Measurements from ENCODE around the gene CA11. TPM values are rescaled to one million over a fixed set of nuclear protein-coding genes. Genes with fewer than 3 reads are reported as not detected.
"Not testable (repeated sequence)": the region's sequence is repeated elsewhere in the genome, so short reads cannot be mapped to it uniquely, and the experiment has no call there.

The CA11 gene
- 9.5 and 10.3 TPM in 2 replicates for total RNA-seq

DNA sequence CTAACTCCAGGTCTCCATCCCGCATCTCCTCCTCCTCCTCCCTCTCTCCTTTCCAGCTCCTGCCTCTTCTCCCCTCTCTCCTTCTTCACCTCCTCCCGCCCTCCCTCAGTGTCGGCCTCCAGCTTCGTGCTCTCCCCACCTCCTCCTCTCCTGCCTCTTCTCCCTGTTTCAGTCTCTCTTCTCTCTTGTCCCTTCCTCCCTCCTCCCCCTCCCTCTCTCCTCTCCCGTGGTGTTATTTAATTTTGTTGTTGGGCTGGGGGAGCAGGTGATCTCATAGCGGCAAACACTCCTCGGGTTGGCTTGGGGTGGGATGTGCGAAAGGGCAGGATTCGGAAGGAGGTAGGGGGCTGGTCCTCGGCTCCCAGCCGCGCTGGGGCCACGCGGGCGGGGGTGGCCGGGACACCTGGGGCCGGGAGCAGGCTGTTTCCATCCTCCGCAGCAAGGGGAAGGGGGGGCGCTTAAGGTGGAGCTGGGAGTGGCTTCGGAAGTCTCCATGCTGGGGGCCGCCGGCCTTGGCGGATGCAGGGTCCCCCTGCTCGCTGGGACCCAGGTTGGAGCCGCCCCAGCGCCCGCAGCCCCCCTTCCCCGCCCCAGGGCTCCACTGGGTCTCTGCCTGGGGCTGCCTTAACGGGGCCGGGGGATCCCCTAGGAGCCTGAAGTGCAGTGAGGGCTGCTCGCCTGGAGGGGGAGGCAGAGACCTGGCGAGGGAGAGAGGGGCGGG, at the start of gene CA11:
CA11 (minus strand) TSS at position 187 of the 721 bp plus-strand sequence. CDS start 555 bp downstream, outside the sequence.
- H3K4me3 Mint-ChIP-seq, result peak within 1 kb of the TSS; percentile 93

DNA sequence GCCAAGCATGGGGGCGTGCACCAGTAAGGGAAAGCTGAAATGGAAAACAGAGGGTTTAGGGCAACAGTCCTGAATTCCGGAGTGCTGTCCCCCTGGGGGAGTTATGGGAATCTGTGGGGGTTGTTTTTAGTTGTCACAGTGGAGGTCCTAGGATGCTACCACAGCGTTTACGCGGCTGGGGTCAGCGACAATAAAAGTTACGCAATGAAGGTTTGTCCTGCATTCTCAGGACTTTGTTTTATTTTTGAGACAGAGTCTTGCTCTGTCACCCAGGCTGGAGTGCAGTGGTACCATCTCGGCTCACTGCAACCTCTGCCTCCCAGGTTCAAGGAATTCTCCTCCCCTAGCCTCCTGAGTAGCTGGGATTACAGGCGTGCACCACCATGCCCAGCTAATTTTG, 47.6 kb upstream of the CA11 start:
- peaks cover 15% of the 10 kb centered on the region for H3K27me3 Mint-ChIP-seq
- ATAC-seq (ENCODE audit: low read depth); POLR2A ChIA-PET; DNase-seq; CTCF ChIA-PET; H3K9me3 Mint-ChIP-seq; intact Hi-C loops (cut with micrococcal nuclease); H3K36me3 Mint-ChIP-seq (ENCODE audit: low read depth); H3K27ac Mint-ChIP-seq; H3K4me1 Mint-ChIP-seq; H3K4me3 Mint-ChIP-seq: not testable (repeated sequence)

More for the DNA sequence above, at the start of gene CA11:
- no peaks in the 10 kb centered on the region for H3K27me3 Mint-ChIP-seq
- CTCF ChIA-PET, result interaction anchor here (1.0 to 2.4 kb wide), 12 partner anchors 9 to 468 kb away, joined by 3 to 15 read pairs (median 5); partner anchors contain the start of genes DBP, HSD17B14, LIN7B and RPL18
- intact Hi-C loops (cut with micrococcal nuclease), result loop anchor here (1.0 to 2.0 kb wide), 10 partner anchors 8 to 347 kb away; partner anchors contain the start of genes GYS1, RPL18, RUVBL2 and SPHK2
- POLR2A ChIA-PET, result interaction anchor here (0.6 to 2.7 kb wide), 16 partner anchors 9 to 325 kb away, joined by 3 to 44 read pairs (median 4); partner anchors contain the start of genes DBP, FTL, HSD17B14 and RPL18
- TF ChIP-seq, protein P1, sequence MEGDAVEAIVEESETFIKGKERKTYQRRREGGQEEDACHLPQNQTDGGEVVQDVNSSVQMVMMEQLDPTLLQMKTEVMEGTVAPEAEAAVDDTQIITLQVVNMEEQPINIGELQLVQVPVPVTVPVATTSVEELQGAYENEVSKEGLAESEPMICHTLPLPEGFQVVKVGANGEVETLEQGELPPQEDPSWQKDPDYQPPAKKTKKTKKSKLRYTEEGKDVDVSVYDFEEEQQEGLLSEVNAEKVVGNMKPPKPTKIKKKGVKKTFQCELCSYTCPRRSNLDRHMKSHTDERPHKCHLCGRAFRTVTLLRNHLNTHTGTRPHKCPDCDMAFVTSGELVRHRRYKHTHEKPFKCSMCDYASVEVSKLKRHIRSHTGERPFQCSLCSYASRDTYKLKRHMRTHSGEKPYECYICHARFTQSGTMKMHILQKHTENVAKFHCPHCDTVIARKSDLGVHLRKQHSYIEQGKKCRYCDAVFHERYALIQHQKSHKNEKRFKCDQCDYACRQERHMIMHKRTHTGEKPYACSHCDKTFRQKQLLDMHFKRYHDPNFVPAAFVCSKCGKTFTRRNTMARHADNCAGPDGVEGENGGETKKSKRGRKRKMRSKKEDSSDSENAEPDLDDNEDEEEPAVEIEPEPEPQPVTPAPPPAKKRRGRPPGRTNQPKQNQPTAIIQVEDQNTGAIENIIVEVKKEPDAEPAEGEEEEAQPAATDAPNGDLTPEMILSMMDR (IDR thresholded peaks at IDR 0.05), result no peak
- H3K9me3 Mint-ChIP-seq, result no peaks in the 10 kb centered on the region
- peak within 1 kb of the TSS; percentile 92 for H3K27ac Mint-ChIP-seq
- peaks cover 2% of the 10 kb centered on the region for H3K36me3 Mint-ChIP-seq (ENCODE audit: low read depth)
- peaks cover 50% of the 10 kb centered on the region for H3K4me1 Mint-ChIP-seq
- peak; percentile 91 for DNase-seq
- peak; percentile 90 for ATAC-seq (ENCODE audit: low read depth)

DNA sequence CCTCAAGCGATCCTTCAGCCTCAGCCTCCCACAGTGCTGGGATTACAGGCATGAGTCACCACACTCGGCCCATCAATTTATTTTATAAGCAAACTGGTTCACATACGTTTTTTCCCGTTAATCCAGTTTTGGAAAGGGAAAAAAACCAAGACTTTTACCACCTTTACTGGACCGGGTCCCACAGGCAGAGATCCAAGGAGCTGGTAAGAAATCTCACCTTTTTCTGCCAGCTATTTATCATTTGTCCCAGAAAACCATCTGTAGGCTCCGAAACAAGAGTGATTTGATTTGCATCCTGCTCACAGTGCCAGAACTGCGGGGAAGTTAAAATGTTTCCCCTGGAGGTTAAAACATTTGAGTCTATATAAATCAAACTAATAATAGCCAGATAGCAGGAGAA, 43.5 kb upstream of the CA11 start:
- no peak for ATAC-seq (ENCODE audit: low read depth)
- CTCF ChIA-PET, result no interaction called here
- TF ChIP-seq, protein P1 (IDR thresholded peaks at IDR 0.05), result no peak

DNA sequence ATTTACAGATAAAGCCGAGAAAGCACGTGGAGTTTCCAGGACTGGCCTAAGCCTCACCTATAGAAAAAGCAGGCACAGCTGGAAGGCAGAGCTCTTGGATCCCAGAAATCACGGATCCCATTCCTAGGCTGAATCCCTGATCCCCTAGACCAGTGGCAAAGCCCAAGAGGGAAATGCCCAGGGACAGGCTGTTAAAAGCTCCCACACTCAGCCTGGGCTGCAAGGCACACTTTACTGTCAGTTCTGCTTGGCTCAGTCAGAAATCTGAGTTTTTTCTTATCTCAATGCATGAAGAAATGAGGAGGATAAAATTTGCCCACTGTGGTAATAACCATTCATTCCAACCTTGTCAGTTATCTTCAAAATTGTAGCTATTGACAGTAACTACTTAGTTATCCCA, 41.8 kb upstream of the CA11 start:
- ATAC-seq (ENCODE audit: low read depth), result no peak

More for the DNA sequence above, 43.5 kb upstream of the CA11 start:
- no peaks in the 10 kb centered on the region for H3K27me3 Mint-ChIP-seq
- H3K27ac Mint-ChIP-seq, result no peak overlapping the region
- H3K4me1 Mint-ChIP-seq, result no peaks in the 10 kb centered on the region
- intact Hi-C loops (cut with micrococcal nuclease), result no loop called here
- no peak for DNase-seq
- no peaks in the 10 kb centered on the region for H3K9me3 Mint-ChIP-seq
- no peaks in the 10 kb centered on the region for H3K36me3 Mint-ChIP-seq (ENCODE audit: low read depth)
- POLR2A ChIA-PET, result no interaction called here
- H3K4me3 Mint-ChIP-seq, result no peak overlapping the region

DNA sequence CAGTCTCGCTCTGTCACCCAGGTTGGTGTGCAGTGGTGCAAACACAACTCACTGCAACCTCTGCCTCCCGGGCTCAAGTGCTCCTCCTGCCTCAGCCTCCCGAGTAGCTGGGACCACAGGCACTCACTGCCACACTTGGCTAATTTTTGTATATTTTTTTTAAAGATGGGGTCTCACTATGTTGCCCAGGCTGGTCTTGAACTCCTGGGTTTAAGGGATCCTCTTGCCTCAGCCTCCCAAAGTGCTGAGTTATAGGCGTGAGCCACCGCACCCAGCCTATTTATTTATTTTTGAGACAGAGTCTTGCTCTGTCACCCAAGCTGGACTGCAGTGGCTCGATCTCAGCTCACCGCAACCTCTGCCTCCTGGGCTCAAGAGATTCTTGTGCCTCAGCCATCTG, 40.6 kb upstream of the CA11 start:
- H3K4me3 Mint-ChIP-seq; H3K27ac Mint-ChIP-seq; POLR2A ChIA-PET; H3K4me1 Mint-ChIP-seq; intact Hi-C loops (cut with micrococcal nuclease); H3K36me3 Mint-ChIP-seq (ENCODE audit: low read depth); ATAC-seq (ENCODE audit: low read depth); CTCF ChIA-PET; H3K27me3 Mint-ChIP-seq; H3K9me3 Mint-ChIP-seq; DNase-seq: not testable (repeated sequence)

More for the DNA sequence above, 41.8 kb upstream of the CA11 start:
- H3K9me3 Mint-ChIP-seq, result no peaks in the 10 kb centered on the region
- no peaks in the 10 kb centered on the region for H3K36me3 Mint-ChIP-seq (ENCODE audit: low read depth)
- no peaks in the 10 kb centered on the region for H3K4me1 Mint-ChIP-seq
- no peaks in the 10 kb centered on the region for H3K27me3 Mint-ChIP-seq
- H3K27ac Mint-ChIP-seq, result no peak overlapping the region
- ChIA-PET CTCF (no interaction called here), POLR2A (no interaction called here)
- no peak overlapping the region for H3K4me3 Mint-ChIP-seq
- TF ChIP-seq, protein P1 (IDR thresholded peaks at IDR 0.05), result no peak
- intact Hi-C loops (cut with micrococcal nuclease), result no loop called here
- no peak for DNase-seq

DNA sequence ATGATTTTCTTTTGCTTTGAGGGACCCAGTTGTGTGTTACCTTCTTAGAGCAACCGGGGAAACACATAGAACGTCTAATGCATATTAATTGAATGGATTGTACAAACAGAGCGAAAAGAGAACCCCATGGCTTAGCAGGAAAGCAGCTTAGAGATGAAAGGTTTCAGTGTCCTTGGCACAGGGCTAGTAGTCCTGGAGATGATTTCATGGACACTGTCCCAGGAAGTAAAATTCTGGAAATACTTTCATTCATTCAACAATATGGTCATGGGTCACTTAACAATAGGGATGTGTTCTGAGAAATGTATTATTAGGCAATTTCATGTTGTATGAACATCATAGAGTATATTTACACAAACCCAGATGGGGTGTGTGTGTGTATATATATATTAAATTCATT, 40.1 kb upstream of the CA11 start:
- intact Hi-C loops (cut with micrococcal nuclease), result no loop called here
- DNase-seq (no peak), ATAC-seq (ENCODE audit: low read depth) (no peak)
- no peaks in the 10 kb centered on the region for H3K4me1 Mint-ChIP-seq
- POLR2A ChIA-PET, result no interaction called here
- no peaks in the 10 kb centered on the region for H3K27me3 Mint-ChIP-seq
- TF ChIP-seq, protein P1 (IDR thresholded peaks at IDR 0.05), result no peak
- no peak overlapping the region for H3K27ac Mint-ChIP-seq
- CTCF ChIA-PET, result no interaction called here
- H3K36me3 Mint-ChIP-seq (ENCODE audit: low read depth), result no peaks in the 10 kb centered on the region
- no peak overlapping the region for H3K4me3 Mint-ChIP-seq
- no peaks in the 10 kb centered on the region for H3K9me3 Mint-ChIP-seq

Measured in activated B cell treated with CpG ODN at 0.5 μM for 24 hours (primary cell).